ENCODE results near the gene LAMB1. TPM values are rescaled to one million over a fixed set of nuclear protein-coding genes. Genes with fewer than 3 reads are reported as not detected.

Gene LAMB1
- total RNA-seq, 4 donors from 2014 or later, result 406 to 668 (median 535) TPM

DNA sequence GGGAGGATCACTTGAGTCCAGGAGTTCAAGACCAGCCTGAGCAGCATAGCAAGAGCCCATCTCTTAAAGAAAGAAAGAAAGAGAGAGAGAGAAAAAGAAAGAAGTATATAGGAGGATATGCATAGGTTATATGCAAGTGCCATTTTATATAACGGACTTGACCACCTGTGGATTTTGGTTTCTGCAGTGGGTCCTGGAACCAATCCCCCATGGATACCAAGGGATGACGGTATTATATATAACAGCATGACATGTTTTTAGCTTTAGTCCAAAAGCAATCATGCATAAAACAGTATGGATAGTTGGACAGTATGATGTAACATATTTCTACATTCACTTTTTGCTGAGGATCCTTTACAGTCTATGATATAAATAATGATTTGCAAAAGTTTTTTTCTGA is 66.6 kb downstream of the LAMB1 start:
- DNase-seq (ENCODE audit: low spot score) (no peak), ATAC-seq (ENCODE audit: low FRiP score) (no peak)

DNA sequence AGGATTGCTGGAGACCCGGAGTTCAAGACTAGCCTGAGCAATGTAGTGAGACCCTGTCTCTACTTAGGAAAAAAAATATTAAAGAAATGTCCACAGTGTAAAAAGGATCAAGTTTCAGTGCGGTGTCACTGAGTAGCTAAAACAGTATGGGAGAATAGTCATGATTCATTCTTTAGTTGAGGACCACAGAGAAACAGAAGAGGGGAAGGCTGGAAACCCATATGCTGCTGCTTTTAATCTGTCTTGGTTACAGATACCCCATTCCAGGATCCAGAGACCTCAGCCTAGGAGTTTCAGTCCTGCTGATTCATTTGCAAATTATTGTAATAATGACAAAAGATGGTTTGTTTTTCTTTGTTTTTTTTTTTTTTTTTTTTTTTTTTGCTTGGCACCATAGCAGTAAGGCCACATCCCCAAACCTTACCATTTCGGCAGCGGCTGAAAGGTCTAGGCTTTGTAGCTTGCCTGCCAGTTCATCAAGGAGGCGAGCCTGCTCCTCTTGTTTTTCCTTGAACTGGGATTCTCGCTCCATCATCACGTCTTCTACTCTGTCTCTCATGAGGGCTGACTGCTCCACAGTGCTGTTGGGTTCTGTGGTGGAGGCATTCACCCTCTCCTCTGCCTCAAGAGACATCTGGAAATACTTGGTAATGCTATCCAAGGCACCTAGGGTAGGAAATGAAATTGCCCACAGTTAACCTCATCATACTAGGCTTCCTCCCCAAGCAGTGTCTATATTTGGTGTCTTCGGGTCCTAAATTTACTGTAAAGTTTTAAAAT is 67.8 kb downstream of the LAMB1 start:
- no peak for TF ChIP-seq CTCF (IDR thresholded peaks at IDR 0.05)
- no peak for ATAC-seq (ENCODE audit: low FRiP score)

More for the DNA sequence above, 66.6 kb downstream of the LAMB1 start:
- no peak for TF ChIP-seq CTCF (IDR thresholded peaks at IDR 0.05)

DNA sequence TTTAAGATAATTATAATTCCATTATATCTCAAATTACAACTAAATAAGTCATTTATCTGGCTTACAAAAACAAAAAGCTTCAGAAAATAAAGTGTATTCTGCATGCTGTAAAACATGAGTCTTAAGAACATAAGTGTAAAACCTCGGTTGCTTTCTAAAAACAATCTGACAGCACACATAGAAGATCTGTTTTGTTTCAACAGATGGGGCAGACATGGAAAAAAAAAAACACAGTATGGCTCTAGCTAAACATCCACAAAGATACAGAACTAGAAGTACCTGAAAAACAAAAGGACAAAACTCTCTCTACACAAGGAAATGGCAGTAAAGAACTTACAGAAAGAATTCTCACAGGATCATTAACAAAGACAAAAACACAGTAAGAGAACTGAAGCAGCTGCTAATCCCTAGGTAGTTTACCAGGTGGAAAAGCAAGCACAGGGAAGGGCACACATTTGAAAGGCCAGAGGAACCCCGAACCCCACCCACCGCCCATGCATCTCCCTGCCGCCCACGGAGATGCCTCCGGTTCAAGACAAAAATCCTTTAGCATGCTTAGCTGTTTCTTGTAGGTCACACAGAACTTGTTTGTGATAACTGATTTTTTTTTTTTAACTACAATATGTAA is 69.5 kb downstream of the LAMB1 start:
- ATAC-seq (ENCODE audit: low FRiP score), result no peak
- TF ChIP-seq CTCF (IDR thresholded peaks at IDR 0.05), result no peak

More for the DNA sequence above, 67.8 kb downstream of the LAMB1 start:
- no peak for DNase-seq (ENCODE audit: low spot score)

DNA sequence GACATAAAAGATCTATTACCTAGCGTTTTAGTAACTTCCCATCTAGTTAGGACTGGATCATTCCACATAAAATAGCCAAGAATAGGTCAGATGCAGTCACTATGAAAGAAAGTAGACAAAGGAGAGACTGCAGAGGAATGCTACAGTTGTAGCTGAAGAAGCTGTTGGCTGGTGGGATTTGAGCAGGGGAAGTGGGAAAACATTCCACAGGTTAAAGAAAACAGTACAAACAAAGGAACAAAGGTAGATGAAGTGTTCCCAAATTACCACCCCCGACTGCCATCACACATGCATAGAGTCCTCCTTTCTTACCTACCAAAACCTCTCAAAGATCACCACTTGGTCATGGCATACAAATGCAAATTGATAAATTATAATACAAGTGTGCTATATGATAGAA is 70.2 kb downstream of the LAMB1 start:
- TF ChIP-seq CTCF (IDR thresholded peaks at IDR 0.05), result no peak
- ATAC-seq (ENCODE audit: low FRiP score) (no peak), DNase-seq (ENCODE audit: low spot score) (no peak)

More for the DNA sequence above, 69.5 kb downstream of the LAMB1 start:
- DNase-seq (ENCODE audit: low spot score), result no peak

DNA sequence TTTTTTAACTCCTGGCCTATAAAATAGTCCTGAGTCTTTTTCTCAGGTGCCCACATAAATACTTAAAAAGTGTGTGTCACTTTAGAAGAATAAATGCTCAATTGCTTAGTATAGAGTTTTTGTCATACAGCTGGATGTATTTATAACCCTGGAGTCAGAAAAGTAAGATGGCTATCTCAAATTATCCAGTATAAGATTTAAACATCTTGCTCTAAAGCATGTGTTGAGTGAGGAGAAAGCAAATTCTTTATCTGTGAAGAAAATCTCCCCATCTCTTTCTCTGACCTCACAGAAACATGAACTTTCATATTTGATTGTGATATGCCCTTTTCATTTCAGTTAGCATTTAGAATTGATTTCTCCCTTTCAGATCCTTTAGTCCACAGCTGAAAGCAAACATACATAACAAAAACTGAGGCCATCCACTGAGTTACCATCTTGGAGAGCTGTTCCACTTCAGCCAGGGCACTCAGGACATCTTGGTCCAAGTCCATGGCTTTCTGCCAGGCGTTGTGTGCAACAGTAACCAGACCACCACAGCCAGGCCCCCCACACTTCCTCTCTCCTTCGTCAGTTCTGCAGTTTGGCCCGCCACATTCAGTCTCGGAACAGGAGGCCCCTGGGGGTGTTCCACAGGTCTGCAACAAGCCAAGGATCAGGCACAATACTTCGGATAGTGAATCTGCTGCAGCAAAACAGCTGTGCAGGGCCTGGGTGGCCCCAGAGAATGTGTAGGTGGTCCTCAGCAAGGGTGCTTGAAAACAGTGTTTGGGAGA is 71.0 kb downstream of the LAMB1 start:
- no peak for TF ChIP-seq CTCF (IDR thresholded peaks at IDR 0.05)
- no peak for ATAC-seq (ENCODE audit: low FRiP score)
- DNase-seq (ENCODE audit: low spot score), result no peak

DNA sequence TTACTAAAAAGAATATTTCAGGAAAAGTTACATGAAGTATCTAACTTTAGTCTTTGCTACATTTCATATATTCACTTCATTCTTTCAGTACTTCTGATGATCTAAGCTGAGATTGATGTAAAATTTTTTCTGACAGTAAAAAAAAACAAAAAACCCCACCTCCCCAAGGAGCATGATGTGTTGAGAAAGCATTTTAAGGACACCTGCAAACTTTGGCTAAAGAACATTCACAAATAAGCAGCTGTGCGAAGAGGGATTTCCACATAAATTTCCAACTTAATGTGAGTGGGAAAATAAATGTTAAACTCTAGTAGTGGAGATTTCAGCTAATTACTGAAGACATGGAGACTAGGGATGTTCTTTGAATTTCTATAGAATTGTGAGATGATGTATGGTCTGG is 76.5 kb downstream of the LAMB1 start:
- ATAC-seq (ENCODE audit: low FRiP score) (no peak), DNase-seq (ENCODE audit: low spot score) (no peak)
- no peak for TF ChIP-seq CTCF (IDR thresholded peaks at IDR 0.05)
